GM12873 (cell line): Measurements from ENCODE around the gene GGN.

Source experiments
- TF ChIP-seq, protein P1 (sequence below): IDR thresholded peaks from 2 replicates; pipeline ENCODE4 v1.5.1; 2012; ENCODE audit warnings: low read depth, mild to moderate bottlenecking, moderate library complexity, low read length, control low read depth; ENCODE audit not compliant: insufficient read depth; ENCODE audit errors: missing control alignments

GGN gene

DNA sequence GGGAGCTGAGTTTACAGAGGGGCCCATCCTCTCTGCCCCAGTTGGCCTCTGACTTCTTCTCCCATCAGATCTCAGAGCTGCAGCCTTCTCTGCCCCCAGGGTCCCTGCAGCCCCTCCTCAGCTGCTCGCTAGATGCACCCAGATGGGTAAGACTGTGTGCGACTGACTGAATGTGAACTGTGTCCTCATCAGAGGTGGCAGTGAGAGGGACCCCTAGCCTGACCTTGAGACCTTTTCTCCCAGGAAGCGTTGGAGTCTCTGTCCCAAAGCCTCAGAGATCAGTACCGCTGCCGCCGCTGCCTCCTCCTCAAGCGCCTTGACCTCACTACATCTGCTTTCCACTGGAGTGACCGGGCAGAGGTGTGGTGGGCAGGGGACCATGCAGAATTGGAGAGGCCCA, 17.4 kb upstream of the GGN start:
- TF ChIP-seq, protein P1, sequence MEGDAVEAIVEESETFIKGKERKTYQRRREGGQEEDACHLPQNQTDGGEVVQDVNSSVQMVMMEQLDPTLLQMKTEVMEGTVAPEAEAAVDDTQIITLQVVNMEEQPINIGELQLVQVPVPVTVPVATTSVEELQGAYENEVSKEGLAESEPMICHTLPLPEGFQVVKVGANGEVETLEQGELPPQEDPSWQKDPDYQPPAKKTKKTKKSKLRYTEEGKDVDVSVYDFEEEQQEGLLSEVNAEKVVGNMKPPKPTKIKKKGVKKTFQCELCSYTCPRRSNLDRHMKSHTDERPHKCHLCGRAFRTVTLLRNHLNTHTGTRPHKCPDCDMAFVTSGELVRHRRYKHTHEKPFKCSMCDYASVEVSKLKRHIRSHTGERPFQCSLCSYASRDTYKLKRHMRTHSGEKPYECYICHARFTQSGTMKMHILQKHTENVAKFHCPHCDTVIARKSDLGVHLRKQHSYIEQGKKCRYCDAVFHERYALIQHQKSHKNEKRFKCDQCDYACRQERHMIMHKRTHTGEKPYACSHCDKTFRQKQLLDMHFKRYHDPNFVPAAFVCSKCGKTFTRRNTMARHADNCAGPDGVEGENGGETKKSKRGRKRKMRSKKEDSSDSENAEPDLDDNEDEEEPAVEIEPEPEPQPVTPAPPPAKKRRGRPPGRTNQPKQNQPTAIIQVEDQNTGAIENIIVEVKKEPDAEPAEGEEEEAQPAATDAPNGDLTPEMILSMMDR: no peak

DNA sequence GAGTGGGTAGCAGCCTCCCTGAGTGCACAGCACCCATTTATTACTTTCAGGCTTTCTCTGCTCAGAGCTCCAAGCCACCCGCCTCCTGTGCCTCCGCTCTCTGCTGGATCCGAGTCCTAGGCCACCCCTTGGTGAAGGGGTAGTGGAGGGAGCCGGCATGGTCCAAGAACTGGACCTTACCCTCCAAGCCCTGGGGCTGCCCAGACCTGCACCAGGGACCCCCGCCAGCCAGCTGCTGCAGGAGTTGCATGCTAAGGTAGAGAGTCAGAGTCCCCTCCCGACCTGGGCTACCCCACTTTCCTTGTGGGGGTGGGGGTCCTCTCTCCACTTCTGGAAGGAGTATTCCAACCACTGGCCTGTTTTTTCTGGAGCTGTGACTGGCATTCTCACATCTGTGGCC, 17.0 kb upstream of the GGN start:
- TF ChIP-seq, protein P1: no peak

DNA sequence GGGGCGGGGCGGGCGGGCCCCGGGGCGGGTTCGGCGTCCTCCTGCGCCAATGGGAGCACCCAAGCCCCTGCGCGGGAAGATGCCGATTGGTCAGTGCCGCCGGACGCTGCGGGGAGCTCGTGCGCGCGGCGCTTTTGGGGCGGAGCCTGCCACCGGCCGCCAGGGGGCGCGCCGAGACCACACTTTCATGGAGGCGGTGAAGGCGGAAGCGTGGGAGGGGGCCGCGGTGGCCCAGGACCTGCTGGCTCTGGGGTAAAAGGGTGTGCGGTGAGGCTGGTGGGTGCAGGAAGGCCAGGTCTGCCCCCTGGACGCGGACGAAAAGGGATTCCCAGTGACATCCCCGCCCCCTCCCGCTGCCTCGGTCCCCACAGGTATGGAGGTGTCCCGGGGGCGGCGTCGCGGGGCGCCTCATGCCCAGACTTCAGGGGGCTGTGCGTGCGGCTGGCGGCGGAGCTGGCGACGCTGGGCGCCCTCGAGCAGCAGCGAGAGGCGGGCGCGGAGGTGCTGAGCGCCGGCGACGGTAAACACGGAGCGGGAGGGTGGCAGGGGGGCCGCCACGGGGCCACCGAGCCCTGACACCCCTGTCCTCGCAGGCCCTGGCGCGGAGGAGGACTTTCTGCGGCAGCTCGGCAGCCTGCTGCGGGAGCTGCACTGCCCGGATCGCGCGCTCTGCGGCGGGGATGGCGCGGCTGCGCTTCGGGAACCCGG, 15.3 kb upstream of the GGN start, which contains the start of gene FAM98C:
Gene FAM98C (plus strand): TSS at position 127 of the 708 bp plus-strand sequence. CDS start 61 bp downstream, at position 188.
- TF ChIP-seq, protein P1: peak; percentile 87

DNA sequence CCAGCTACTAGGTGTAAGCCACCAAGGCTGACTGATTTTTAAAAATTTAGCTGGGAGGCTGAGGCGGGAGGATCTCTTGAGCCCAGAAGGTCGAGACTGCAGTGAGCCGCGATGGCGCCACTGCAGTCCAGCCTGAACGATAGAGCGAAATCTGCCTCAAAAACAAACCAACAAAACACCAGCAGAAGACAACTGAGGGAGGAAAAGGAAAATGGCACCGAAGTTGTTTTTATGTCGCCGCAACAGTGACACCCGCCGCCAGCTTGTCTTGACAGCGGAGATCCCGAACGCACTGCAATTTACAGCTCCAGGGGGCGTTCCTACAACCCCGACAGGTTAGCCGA, 14.8 kb upstream of the GGN start:
- TF ChIP-seq, protein P1: no peak

GRCh38 chr19:38401148-38401547, 13.3 kb upstream of the GGN start:
- TF ChIP-seq, protein P1: no peak

GRCh38 chr19:38400361-38400760, 12.5 kb upstream of the GGN start:
- TF ChIP-seq, protein P1: no peak

- TF ChIP-seq, protein P1: no peak
Measured at GRCh38 chr19:38399537-38399936, 11.7 kb upstream of the GGN start.

DNA sequence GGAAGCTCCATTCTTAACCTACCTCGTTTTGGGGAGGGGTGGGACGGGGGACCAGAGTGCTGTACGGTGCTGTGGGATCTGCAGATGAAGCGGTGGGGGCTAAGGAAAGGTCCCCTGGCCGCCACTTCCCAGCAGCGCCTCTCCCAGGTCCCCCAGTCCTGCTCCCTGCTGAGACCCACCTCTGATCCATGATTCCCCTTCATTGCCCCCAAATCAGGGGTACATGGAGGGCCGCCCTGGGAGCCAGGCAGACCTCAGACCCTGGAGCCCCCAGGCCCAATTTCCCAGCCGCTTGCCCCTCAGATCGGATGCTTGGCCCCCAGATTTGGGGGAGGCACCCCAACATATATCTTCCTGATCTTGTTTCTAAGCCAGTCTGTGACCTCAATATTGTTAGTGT, 11.2 kb upstream of the GGN start:
- TF ChIP-seq, protein P1: no peak
